GM12878 (cell line): ENCODE data around the gene WDR48. TPM values are rescaled to one million over a fixed set of nuclear protein-coding genes. Genes with fewer than 3 reads are reported as not detected.

Experiments used
- BRCA1 ChIP-seq: IDR thresholded peaks from 2 replicates; pipeline ENCODE4 v1.6.1; 2011; ENCODE audit warnings: low read depth, low read length, improper control_type of control experiment
- DPF2 ChIP-seq: fragments of 450-650 bp; IDR thresholded peaks from 2 replicates; pipeline ENCODE4 v1.6.1; 2017; ENCODE audit warnings: mild to moderate bottlenecking
- IKZF2 ChIP-seq, 2 experiments: fragments of 450-650 bp; IDR thresholded peaks; 2 replicates each; pipeline ENCODE4 v1.6.1; 2017; ENCODE audit warnings: mild to moderate bottlenecking in 2 of 2, moderate library complexity in 2 of 2
- IRF4 ChIP-seq: IDR thresholded peaks from 2 replicates; pipeline ENCODE4 v1.6.1; 2011; ENCODE audit warnings: low read depth, low read length
- JUNB ChIP-seq: IDR thresholded peaks from 2 replicates; pipeline ENCODE4 v1.6.1; 2016; ENCODE audit warnings: antibody characterized with exemption, mild to moderate bottlenecking
- NFIC ChIP-seq: IDR thresholded peaks from 2 replicates; pipeline ENCODE4 v1.6.1; 2012; ENCODE audit warnings: low read depth, mild to moderate bottlenecking, inconsistent platforms, low read length, moderate library complexity
- polyA plus RNA-seq, 11 experiments: library from polyadenylated mRNA; depleted of rRNA in 4 of 11; unstranded in 6 of 11; stranded (reverse) in 5 of 11; fragments of >200 nt; fragmentation: Nextera tagmentation in 4 of 11; fragmentation: Illumina TruSeq in 1 of 11; extraction: Ambion mirVana in 4 of 11; extraction: Trizol in 1 of 11; gene quantifications; 1 replicate in 1 of 11; 2 replicates in 10 of 11; pipeline versions ENCODE4 v1.2.1 to v1.2.3, GENCODE V29; 2011 to 2016; ENCODE audit warnings: inconsistent platforms in 2 of 11, missing spikeins in 2 of 11, low read depth in 1 of 11
- total RNA-seq, 4 experiments: library from RNA; depleted of rRNA in 3 of 4; stranded (reverse); fragments of >200 nt in 3 of 4; fragmentation: Illumina TruSeq in 1 of 4; extraction: Trizol in 1 of 4; gene quantifications; 2 replicates each; pipeline versions ENCODE4 v1.2.1 to v1.2.3, GENCODE V29; 2013 to 2021
- TF ChIP-seq, protein P1 (sequence below): fragments of 450-650 bp; IDR thresholded peaks from 2 replicates; pipeline ENCODE4 v1.6.1; 2017; ENCODE audit warnings: low read depth, mild to moderate bottlenecking, moderate library complexity
- TF ChIP-seq, protein P2 (sequence below), 3 experiments: IDR thresholded peaks in 2 of 3; conservative IDR thresholded peaks in 1 of 3; 2 replicates each; pipeline ENCODE4 v1.5.1; 2011; ENCODE audit warnings: low read depth in 3 of 3, low read length in 3 of 3, mild to moderate bottlenecking in 3 of 3, control low read depth in 2 of 3, moderate library complexity in 2 of 3, inconsistent platforms in 1 of 3, mixed read lengths in 1 of 3; ENCODE audit not compliant: control insufficient read depth in 2 of 3, insufficient read depth in 1 of 3; ENCODE audit errors: extremely low read depth in 1 of 3

WDR48 gene
- total and polyA plus RNA-seq, 10 of the 15 experiments (the other 5 are each of a cell fraction or from before 2014, with no cell fraction given): 16.8 to 43.8 (median 29.0) TPM

DNA sequence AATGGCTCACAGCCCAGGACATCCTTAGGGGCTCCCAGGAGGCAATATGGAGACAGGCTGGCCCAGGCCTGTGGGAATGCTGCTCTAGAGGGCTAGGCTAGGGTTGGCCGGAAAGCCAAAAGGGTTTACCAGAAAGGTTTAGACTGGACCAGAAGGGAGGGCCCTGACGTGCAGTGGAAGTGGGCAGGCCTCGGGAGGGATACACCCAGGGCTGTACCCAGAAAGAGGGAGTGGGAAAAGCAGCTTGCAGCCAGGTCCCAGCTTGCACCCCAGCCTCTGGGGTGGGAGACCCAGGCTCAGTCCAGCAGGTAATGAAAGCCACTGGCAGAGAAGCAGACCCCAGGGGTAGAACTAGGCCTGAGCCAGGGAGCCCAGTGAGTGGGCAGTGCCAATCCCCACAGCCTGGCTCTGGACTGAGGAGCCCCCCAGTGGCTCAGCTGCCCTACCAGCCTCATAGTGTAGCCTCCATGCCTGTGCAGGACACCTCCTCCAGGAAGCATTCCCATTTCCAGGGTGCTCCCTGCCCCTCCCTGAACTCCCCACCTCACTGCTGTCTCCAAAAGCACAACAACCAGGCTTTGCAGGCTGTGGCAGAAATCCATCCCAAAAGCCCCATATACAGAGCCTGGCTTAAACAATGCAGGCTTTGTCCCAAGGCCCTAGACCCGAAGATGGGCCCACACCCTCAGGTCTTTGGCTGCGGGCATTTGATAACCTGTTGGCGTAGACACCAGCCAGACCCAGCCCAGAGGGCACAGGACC is 52.2 kb downstream of the WDR48 start (continued):
- TF ChIP-seq JUNB (no peak), IKZF2 (IDR thresholded peaks at IDR 0.05) (no peak), NFIC (no peak), DPF2 (no peak), BRCA1 (no peak), IRF4 (no peak)
- TF ChIP-seq, protein P1, sequence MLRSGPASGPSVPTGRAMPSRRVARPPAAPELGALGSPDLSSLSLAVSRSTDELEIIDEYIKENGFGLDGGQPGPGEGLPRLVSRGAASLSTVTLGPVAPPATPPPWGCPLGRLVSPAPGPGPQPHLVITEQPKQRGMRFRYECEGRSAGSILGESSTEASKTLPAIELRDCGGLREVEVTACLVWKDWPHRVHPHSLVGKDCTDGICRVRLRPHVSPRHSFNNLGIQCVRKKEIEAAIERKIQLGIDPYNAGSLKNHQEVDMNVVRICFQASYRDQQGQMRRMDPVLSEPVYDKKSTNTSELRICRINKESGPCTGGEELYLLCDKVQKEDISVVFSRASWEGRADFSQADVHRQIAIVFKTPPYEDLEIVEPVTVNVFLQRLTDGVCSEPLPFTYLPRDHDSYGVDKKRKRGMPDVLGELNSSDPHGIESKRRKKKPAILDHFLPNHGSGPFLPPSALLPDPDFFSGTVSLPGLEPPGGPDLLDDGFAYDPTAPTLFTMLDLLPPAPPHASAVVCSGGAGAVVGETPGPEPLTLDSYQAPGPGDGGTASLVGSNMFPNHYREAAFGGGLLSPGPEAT: no peak
- TF ChIP-seq, protein P2, sequence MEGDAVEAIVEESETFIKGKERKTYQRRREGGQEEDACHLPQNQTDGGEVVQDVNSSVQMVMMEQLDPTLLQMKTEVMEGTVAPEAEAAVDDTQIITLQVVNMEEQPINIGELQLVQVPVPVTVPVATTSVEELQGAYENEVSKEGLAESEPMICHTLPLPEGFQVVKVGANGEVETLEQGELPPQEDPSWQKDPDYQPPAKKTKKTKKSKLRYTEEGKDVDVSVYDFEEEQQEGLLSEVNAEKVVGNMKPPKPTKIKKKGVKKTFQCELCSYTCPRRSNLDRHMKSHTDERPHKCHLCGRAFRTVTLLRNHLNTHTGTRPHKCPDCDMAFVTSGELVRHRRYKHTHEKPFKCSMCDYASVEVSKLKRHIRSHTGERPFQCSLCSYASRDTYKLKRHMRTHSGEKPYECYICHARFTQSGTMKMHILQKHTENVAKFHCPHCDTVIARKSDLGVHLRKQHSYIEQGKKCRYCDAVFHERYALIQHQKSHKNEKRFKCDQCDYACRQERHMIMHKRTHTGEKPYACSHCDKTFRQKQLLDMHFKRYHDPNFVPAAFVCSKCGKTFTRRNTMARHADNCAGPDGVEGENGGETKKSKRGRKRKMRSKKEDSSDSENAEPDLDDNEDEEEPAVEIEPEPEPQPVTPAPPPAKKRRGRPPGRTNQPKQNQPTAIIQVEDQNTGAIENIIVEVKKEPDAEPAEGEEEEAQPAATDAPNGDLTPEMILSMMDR (IDR thresholded peaks at IDR 0.05 in 2 of 3, conservative IDR thresholded peaks at IDR 0.05 in 1 of 3; ENCODE audit: control insufficient read depth in 2 of 3, extremely low read depth in 1 of 3, insufficient read depth in 1 of 3, low read depth in 3 of 3, low read length in 3 of 3): no peak
